GM12891 (cell line): Measurements from ENCODE around the gene TENM3.

Source experiments
- PAX5 ChIP-seq: IDR thresholded peaks from 2 replicates; pipeline ENCODE4 v1.6.1; 2011; ENCODE audit warnings: low read length, moderate library complexity, mild to moderate bottlenecking; ENCODE audit not compliant: insufficient read depth, severe bottlenecking
- POLR2A ChIP-seq: IDR thresholded peaks from 2 replicates; pipeline ENCODE4 v1.6.1; 2011; ENCODE audit warnings: low read depth, low read length, control low read depth
- POLR2AphosphoS5 ChIP-seq: IDR thresholded peaks from 2 replicates; pipeline ENCODE4 v1.6.1; 2011; ENCODE audit warnings: low read depth, low read length, control low read depth
- POU2F2 ChIP-seq: IDR thresholded peaks from 2 replicates; pipeline ENCODE4 v1.6.1; 2011; ENCODE audit warnings: low read depth, mild to moderate bottlenecking, control low read depth, low read length, moderate library complexity
- SPI1 ChIP-seq: IDR thresholded peaks from 2 replicates; pipeline ENCODE4 v1.6.1; 2011; ENCODE audit warnings: low read depth, low read length, control low read depth
- TAF1 ChIP-seq: IDR thresholded peaks from 2 replicates; pipeline ENCODE4 v1.6.1; 2011; ENCODE audit warnings: low read depth, low read length, control low read depth

DNA sequence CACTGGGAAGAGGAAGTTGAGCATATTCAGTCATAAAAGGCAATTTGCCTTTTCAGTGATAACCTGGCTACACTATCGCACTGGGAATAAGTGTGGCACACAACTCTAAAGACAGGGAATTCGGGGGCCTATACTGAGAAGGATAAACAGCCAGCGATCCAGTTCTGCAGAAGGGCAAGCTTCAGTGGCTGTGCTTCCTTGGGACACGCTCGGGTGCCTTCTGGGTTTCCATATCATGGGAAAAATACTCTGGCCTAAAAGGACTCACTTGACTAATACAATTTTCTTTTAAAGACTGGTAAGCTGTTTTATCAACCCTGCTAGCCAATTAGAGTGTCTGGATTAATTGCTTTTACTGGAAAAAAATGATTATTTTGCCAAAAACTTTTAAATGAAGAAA is 58.5 kb downstream of the TENM3 start:
- TF ChIP-seq POLR2A (no peak), POLR2AphosphoS5 (no peak), POU2F2 (no peak), SPI1 (no peak), TAF1 (no peak), PAX5 (no peak)
